DOHH2 (cell line): ENCODE data around the gene ERAP2.

ENCODE experiments used
- EZH2phosphoT487 ChIP-seq: fragments of 200-600 bp; sonication (generic); IDR thresholded peaks from 2 replicates; pipeline ENCODE4 v1.6.1; 2017; ENCODE audit warnings: borderline replicate concordance, mild to moderate bottlenecking, antibody characterized with exemption, low read length, moderate library complexity, mixed read lengths
- TF ChIP-seq, protein P1 (sequence below): fragments of 200-600 bp; sonication (generic); IDR thresholded peaks from one replicate; pipeline ENCODE4 v1.5.1; 2014; ENCODE audit warnings: antibody characterized with exemption, mild to moderate bottlenecking, low read depth, low read length; ENCODE audit not compliant: poor library complexity, severe bottlenecking

DNA sequence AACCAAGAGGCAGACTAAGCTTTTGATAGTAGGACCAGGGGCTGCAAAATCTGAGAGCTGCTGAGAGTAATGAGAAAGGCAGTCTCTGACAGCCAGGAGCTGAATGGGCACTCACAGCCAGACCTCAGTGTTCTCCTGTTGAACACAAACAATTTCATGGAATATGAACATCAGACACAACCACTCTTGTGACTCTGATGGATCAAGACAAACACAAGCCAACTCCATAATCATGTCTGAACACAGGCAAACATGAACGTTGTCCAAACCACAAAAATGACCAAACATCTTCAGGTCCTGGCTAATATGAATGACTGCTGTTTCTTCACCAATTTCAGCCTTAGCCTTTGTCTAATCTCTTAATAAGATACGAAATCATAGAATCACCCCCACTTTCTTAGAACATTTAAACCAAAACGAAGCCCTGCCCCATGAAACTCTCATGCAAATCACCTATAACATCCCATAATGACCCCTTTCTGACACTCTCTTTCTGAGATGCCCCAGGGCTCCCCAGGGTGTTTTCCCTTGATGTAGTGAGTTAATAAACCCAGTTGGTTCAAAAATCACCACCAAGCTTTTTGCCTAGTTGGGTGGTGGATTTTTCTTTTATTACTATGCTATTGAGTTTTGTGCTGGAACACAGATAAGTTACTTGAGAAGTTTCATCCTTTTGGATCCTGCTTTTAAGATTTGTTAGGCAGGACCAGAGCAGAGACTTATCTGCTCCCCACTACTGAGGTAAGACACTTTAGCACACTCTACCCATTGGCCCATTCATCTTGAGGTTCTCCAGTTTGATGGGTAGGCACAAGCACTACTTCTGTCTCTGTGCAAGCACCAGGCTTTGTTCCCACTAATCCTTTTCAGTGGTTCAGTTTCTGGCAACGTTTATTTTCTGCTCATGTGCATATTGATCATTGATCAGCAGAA lies 5.9 kb upstream of the ERAP2 start:
- TF ChIP-seq, protein P1, sequence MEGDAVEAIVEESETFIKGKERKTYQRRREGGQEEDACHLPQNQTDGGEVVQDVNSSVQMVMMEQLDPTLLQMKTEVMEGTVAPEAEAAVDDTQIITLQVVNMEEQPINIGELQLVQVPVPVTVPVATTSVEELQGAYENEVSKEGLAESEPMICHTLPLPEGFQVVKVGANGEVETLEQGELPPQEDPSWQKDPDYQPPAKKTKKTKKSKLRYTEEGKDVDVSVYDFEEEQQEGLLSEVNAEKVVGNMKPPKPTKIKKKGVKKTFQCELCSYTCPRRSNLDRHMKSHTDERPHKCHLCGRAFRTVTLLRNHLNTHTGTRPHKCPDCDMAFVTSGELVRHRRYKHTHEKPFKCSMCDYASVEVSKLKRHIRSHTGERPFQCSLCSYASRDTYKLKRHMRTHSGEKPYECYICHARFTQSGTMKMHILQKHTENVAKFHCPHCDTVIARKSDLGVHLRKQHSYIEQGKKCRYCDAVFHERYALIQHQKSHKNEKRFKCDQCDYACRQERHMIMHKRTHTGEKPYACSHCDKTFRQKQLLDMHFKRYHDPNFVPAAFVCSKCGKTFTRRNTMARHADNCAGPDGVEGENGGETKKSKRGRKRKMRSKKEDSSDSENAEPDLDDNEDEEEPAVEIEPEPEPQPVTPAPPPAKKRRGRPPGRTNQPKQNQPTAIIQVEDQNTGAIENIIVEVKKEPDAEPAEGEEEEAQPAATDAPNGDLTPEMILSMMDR: no peak
- no peak for TF ChIP-seq EZH2phosphoT487
